PC-9 (cell line): ENCODE measurements around the gene RHO. TPM values are rescaled to one million over a fixed set of nuclear protein-coding genes. Genes with fewer than 3 reads are reported as not detected.

Source experiments
- BruUV-seq: library from RNA; stranded (reverse); fragments of 400-500 nt; replicated peaks from 2 replicates; lab custom pipeline; 2021; lab: Mats Ljungman, UMichigan
- CTCF ChIA-PET: fragments of 300-600 bp; sonication (Branson Sonifier 250); formaldehyde crosslinking; loops from one replicate; lab custom pipeline; 2022; ENCODE audit warnings: antibody characterized with exemption; lab: Charles Lee
- POLR2A ChIA-PET: fragments of 300-600 bp; sonication (Branson Sonifier 250); formaldehyde crosslinking; loops from one replicate; lab custom pipeline; 2022; ENCODE audit warnings: antibody characterized with exemption; ENCODE audit not compliant: unreplicated experiment; lab: Charles Lee
- DNase-seq, 2 experiments: peaks; one replicate each; pipeline versions ENCODE4 v3.0.0 to v3.0.0-alpha.2; 2015 to 2022; ENCODE audit warnings: mixed read lengths in 1 of 2
- H2AFZ ChIP-seq: fragments of 200-600 bp; sonication (generic); 2 replicates; pipeline ENCODE4 v1.8.1; 2017; ENCODE audit warnings: antibody characterized with exemption
- H3F3A ChIP-seq: fragments of 200-600 bp; sonication (generic); 2 replicates; pipeline ENCODE4 v1.8.1; 2017; ENCODE audit warnings: antibody characterized with exemption, mild to moderate bottlenecking, low read depth; ENCODE audit not compliant: insufficient read depth
- H3K27ac ChIP-seq: fragments of 200-600 bp; sonication (generic); 2 replicates; pipeline ENCODE4 v1.6.1; 2016; ENCODE audit warnings: mixed run types
- H3K27me3 ChIP-seq: fragments of 200-600 bp; sonication (generic); 2 replicates; pipeline ENCODE4 v1.6.1; 2016; ENCODE audit warnings: low read depth, mixed run types; ENCODE audit not compliant: insufficient read depth
- H3K36me3 ChIP-seq: fragments of 200-600 bp; sonication (generic); 2 replicates; pipeline ENCODE4 v1.6.1; 2016; ENCODE audit warnings: low read depth, mixed run types
- H3K4me1 ChIP-seq: fragments of 200-600 bp; sonication (generic); replicated peaks from 2 replicates; pipeline ENCODE4 v1.6.1; 2016; ENCODE audit warnings: mixed run types; ENCODE audit not compliant: insufficient read depth
- H3K4me2 ChIP-seq: fragments of 200-600 bp; sonication (generic); 2 replicates; pipeline ENCODE4 v1.6.1; 2017; ENCODE audit warnings: mixed run types
- H3K4me3 ChIP-seq: fragments of 200-600 bp; sonication (generic); 2 replicates; pipeline ENCODE4 v1.6.1; 2016; ENCODE audit warnings: mixed run types
- H3K79me2 ChIP-seq: fragments of 200-600 bp; sonication (generic); 2 replicates; pipeline ENCODE4 v1.6.1; 2017; ENCODE audit warnings: low read depth, mixed run types
- H3K9me2 ChIP-seq: fragments of 200-600 bp; sonication (generic); 2 replicates; pipeline ENCODE4 v1.8.1; 2017; ENCODE audit warnings: mild to moderate bottlenecking; ENCODE audit not compliant: insufficient read depth
- H3K9me3 ChIP-seq: fragments of 200-600 bp; sonication (generic); 2 replicates; pipeline ENCODE4 v1.8.1; 2016; ENCODE audit warnings: low read depth; ENCODE audit not compliant: insufficient read depth
- H4K20me1 ChIP-seq: fragments of 200-600 bp; sonication (generic); 2 replicates; pipeline ENCODE4 v1.8.1; 2017; ENCODE audit not compliant: insufficient read depth
- CTCF ChIP-seq: fragments of 200-600 bp; sonication (generic); conservative IDR thresholded peaks from 2 replicates; pipeline ENCODE4 v1.6.1; 2017; ENCODE audit warnings: mixed run types, antibody characterized with exemption, mild to moderate bottlenecking, moderate library complexity
- EZH2 ChIP-seq: fragments of 200-600 bp; sonication (generic); IDR thresholded peaks from 2 replicates; pipeline ENCODE4 v1.8.0; 2017; ENCODE audit warnings: antibody characterized with exemption, low read depth
- intact Hi-C: fragments of 100-400 bp; cut with micrococcal nuclease; formaldehyde crosslinking; loops from one replicate; pipeline ENCODE4 v1.10.0; 2022; ENCODE audit not compliant: unreplicated experiment
- total RNA-seq: library from RNA; stranded (reverse); gene quantifications from 2 replicates; pipeline ENCODE4 v1.2.3, GENCODE V29; 2021

The RHO gene
- total RNA-seq, 1 experiment from 2014 or later: not detected

- no peak for DNase-seq
- no peak overlapping the region for H2AFZ ChIP-seq
- H3K79me2 ChIP-seq: no peaks in the 10 kb centered on the region
- TF ChIP-seq CTCF (no peak), EZH2 (no peak)
- H3K36me3 ChIP-seq: no peaks in the 10 kb centered on the region
- intact Hi-C loops: no loop called here
- no peak overlapping the region for H3K4me3 ChIP-seq
- no peaks in the 10 kb centered on the region for H4K20me1 ChIP-seq
- no peaks in the 10 kb centered on the region for H3F3A ChIP-seq
- H3K9me3 ChIP-seq: no peaks in the 10 kb centered on the region
- ChIA-PET POLR2A (no interaction called here), CTCF (no interaction called here)
- H3K27ac ChIP-seq: no peak overlapping the region
- no peaks in the 10 kb centered on the region for H3K27me3 ChIP-seq
- no peaks in the 10 kb centered on the region for H3K9me2 ChIP-seq
- H3K4me1 ChIP-seq: no peaks in the 10 kb centered on the region
- no TSS peak for BruUV-seq
- no peak overlapping the region for H3K4me2 ChIP-seq
These were observed 8.3 kb upstream of the RHO start for GRCh38 chr3:129519896-129520715.

DNA sequence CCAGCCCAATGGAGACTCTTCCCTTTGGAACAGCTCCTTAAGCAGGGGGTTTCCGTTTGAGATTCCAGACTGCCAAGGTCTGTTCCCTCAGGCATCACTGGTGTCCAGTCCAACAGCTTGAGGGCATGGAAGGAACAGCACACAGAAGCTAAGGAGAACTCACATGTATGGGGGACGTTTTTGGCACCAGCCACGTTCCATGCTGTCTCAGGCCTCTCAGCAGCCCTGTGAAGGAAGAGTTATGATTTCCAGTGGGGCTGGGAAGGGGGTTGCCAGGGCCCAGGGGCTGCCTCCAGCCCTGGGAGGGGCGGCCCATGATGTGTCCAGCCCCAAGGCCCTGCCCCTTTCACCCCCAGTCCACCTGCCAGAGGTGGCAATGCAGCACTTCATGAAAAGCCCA lies 7.5 kb upstream of the RHO start:
- Histone ChIP-seq H3K4me1 (no peaks in the 10 kb centered on the region), H3F3A (no peaks in the 10 kb centered on the region), H4K20me1 (no peaks in the 10 kb centered on the region), H3K79me2 (no peaks in the 10 kb centered on the region), H3K27ac (no peak overlapping the region), H3K4me2 (no peak overlapping the region), H3K4me3 (no peak overlapping the region), H2AFZ (no peak overlapping the region), H3K9me2 (no peaks in the 10 kb centered on the region), H3K36me3 (no peaks in the 10 kb centered on the region), H3K27me3 (no peaks in the 10 kb centered on the region), H3K9me3 (no peaks in the 10 kb centered on the region)
- no peak for DNase-seq
- intact Hi-C loops: no loop called here
- BruUV-seq: no TSS peak
- POLR2A ChIA-PET: no interaction called here
- no peak for TF ChIP-seq EZH2
- no peak for TF ChIP-seq CTCF
- CTCF ChIA-PET: no interaction called here

DNA sequence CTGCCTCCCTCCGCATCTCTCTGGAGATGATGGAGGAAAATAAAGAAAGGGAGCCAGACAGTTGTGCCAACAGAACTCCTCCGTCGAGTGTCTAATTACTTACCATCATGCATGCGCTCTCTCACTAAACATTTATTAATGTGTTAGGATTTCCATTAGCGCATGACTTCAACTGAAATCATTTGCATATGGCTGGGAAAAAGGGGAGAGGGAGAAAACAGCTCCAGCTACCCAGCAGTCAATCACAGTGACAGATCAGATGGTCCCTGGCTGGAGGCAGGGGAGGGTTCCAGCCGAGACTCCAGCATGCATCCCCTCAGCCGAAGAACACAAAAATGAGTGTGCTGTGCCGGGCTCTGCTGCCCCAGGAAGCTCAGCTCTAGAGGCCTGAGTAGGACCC lies 6.8 kb upstream of the RHO start:
- no peaks in the 10 kb centered on the region for H3K36me3 ChIP-seq
- intact Hi-C loops: no loop called here
- no TSS peak for BruUV-seq
- no peaks in the 10 kb centered on the region for H3K79me2 ChIP-seq
- POLR2A ChIA-PET: no interaction called here
- no peaks in the 10 kb centered on the region for H4K20me1 ChIP-seq
- TF ChIP-seq CTCF (no peak), EZH2 (no peak)
- H2AFZ ChIP-seq: no peak overlapping the region
- H3F3A ChIP-seq: no peaks in the 10 kb centered on the region
- CTCF ChIA-PET: interaction anchor here (0.5 kb wide), 1 partner anchor 482 kb away, joined by 3 read pairs; no protein-coding TSS in a partner anchor
- H3K4me1 ChIP-seq: no peaks in the 10 kb centered on the region
- no peaks in the 10 kb centered on the region for H3K9me2 ChIP-seq
- H3K4me3 ChIP-seq: no peak overlapping the region
- H3K27ac ChIP-seq: no peak overlapping the region
- H3K4me2 ChIP-seq: no peak overlapping the region
- H3K27me3 ChIP-seq: no peaks in the 10 kb centered on the region
- no peaks in the 10 kb centered on the region for H3K9me3 ChIP-seq
- DNase-seq: no peak
